Uterus (tissue), 2 donors: ENCODE measurements around the gene TMEM126B.
A peak's percentile ranks its signal among the peaks of the same experiment; 100 is the strongest.

Source experiments
- CTCF ChIP-seq, 4 experiments: fragments of 200-600 bp in 2 of 4; fragments of 450-650 bp in 2 of 4; sonication (generic) in 2 of 4; IDR thresholded peaks; one replicate each; pipeline ENCODE4 v1.5.1; 2016 to 2019; ENCODE audit warnings: antibody characterized with exemption in 4 of 4, mild to moderate bottlenecking in 2 of 4, moderate library complexity in 1 of 4
- POLR2A ChIP-seq, 2 donors: fragments of 450-650 bp; IDR thresholded peaks; one replicate each; pipeline ENCODE4 v1.6.1; 2016; ENCODE audit warnings: antibody characterized with exemption in 2 of 2, mild to moderate bottlenecking in 1 of 2, moderate library complexity in 1 of 2

GRCh38 chr11:85682330-85683305 is 54.2 kb downstream of the TMEM126B start:
- TF ChIP-seq CTCF (IDR thresholded peaks at IDR 0.05) (no peak), POLR2A (IDR thresholded peaks at IDR 0.05) (peak in 1 of 2 donors; percentile 31)
